ENCODE data around the gene CAPS. TPM values are rescaled to one million over a fixed set of nuclear protein-coding genes. Genes with fewer than 3 reads are reported as not detected.

The CAPS gene
- total and polyA plus RNA-seq, 3 donors from 2014 or later = 9.4 to 20.9 (median 13.9) TPM

GRCh38 chr19:5910638-5910907 lies 3.5 kb upstream of the CAPS start:
- WGBS, 2 donors = 79 to 82% methylated on average over 1 of the region's 1 CpG
- H3K4me1 ChIP-seq = peaks cover 5% of the 10 kb centered on the region
- H3K36me3 ChIP-seq (ENCODE audit: low read depth, missing control alignments) = no peaks in the 10 kb centered on the region
- H3K9me3 ChIP-seq = no peaks in the 10 kb centered on the region
- no peak for DNase-seq
- intact Hi-C loops (cut with DNase I; ENCODE audit: low total_unique reads) = no loop called here
- H3K27me3 ChIP-seq = no peaks in the 10 kb centered on the region
- no peak overlapping the region for H3K4me3 ChIP-seq
- H3K27ac ChIP-seq = no peak overlapping the region
- no peak for TF ChIP-seq POLR2A (IDR thresholded peaks at IDR 0.05)
- no peak for TF ChIP-seq CTCF (IDR thresholded peaks at IDR 0.05)

GRCh38 chr19:5911366-5911765 lies 2.7 kb upstream of the CAPS start:
- TF ChIP-seq POLR2A (IDR thresholded peaks at IDR 0.05) = no peak
- no peak for TF ChIP-seq CTCF (IDR thresholded peaks at IDR 0.05)
- Histone ChIP-seq H3K4me1 (no peaks in the 10 kb centered on the region), H3K36me3 (ENCODE audit: low read depth, missing control alignments) (no peaks in the 10 kb centered on the region), H3K9me3 (no peaks in the 10 kb centered on the region), H3K27me3 (no peaks in the 10 kb centered on the region), H3K27ac (no peak overlapping the region), H3K4me3 (no peak overlapping the region)
- intact Hi-C loops (cut with DNase I; ENCODE audit: low total_unique reads) = no loop called here
- no peak for DNase-seq
- WGBS, 2 donors = 92 to 96% methylated on average over 1 of the region's 1 CpG

GRCh38 chr19:5914358-5914774 lies 312 bp downstream of the CAPS start:
- no peaks in the 10 kb centered on the region for H3K27me3 ChIP-seq
- H3K4me1 ChIP-seq = no peaks in the 10 kb centered on the region
- WGBS, 2 donors = 88% methylated on average over 17 to 21 of the region's 22 CpGs
- intact Hi-C loops (cut with DNase I; ENCODE audit: low total_unique reads) = no loop called here
- H3K9me3 ChIP-seq = no peaks in the 10 kb centered on the region
- no peaks in the 10 kb centered on the region for H3K36me3 ChIP-seq (ENCODE audit: low read depth, missing control alignments)
- no peak overlapping the region for H3K27ac ChIP-seq
- TF ChIP-seq CTCF (IDR thresholded peaks at IDR 0.05) = no peak
- H3K4me3 ChIP-seq = no peak overlapping the region
- DNase-seq = no peak

GRCh38 chr19:5914946-5915781 lies 1.1 kb downstream of the CAPS start:
- Histone ChIP-seq H3K4me3 (no peak overlapping the region), H3K9me3 (no peaks in the 10 kb centered on the region), H3K27me3 (no peaks in the 10 kb centered on the region), H3K27ac (no peak overlapping the region), H3K36me3 (ENCODE audit: low read depth, missing control alignments) (no peaks in the 10 kb centered on the region), H3K4me1 (no peaks in the 10 kb centered on the region)
- intact Hi-C loops (cut with DNase I; ENCODE audit: low total_unique reads) = no loop called here
- DNase-seq = no peak
- WGBS, 2 donors = 81 to 90% methylated on average over 3 to 42 of the region's 42 CpGs
- TF ChIP-seq POLR2A (IDR thresholded peaks at IDR 0.05) (no peak), CTCF (IDR thresholded peaks at IDR 0.05) (no peak)

- H3K36me3 ChIP-seq (ENCODE audit: low read depth, missing control alignments) = no peaks in the 10 kb centered on the region
- H3K27ac ChIP-seq = peak overlapping the region in 1 of 2 donors; percentile 44
Observed at GRCh38 chr19:5915782-5916165, 1.7 kb downstream of the CAPS start.

More at GRCh38 chr19:5915782-5916165, 1.7 kb downstream of the CAPS start:
- Histone ChIP-seq H3K4me3 (no peak overlapping the region), H3K9me3 (no peaks in the 10 kb centered on the region), H3K27me3 (no peaks in the 10 kb centered on the region), H3K4me1 (no peaks in the 10 kb centered on the region)
- DNase-seq = no peak
- TF ChIP-seq CTCF (IDR thresholded peaks at IDR 0.05) (no peak), POLR2A (IDR thresholded peaks at IDR 0.05) (no peak)
- intact Hi-C loops (cut with DNase I; ENCODE audit: low total_unique reads) = no loop called here
- WGBS, 2 donors = 89 to 92% methylated on average over 8 to 11 of the region's 11 CpGs
